ENCODE results near the gene PIP5K1B.

GRCh38 chr9:68780380-68780712, 75.3 kb downstream of the PIP5K1B start:
- TF ChIP-seq CTCF (IDR thresholded peaks at IDR 0.05) = no peak
- TF ChIP-seq POLR2A (IDR thresholded peaks at IDR 0.05) = no peak
